Left ventricle myocardium inferior (tissue), 1 donor: ENCODE results near the gene CHAC1. TPM values are rescaled to one million over a fixed set of nuclear protein-coding genes. Genes with fewer than 3 reads are reported as not detected.

Experiments used
- DNase-seq: peaks from one replicate; pipeline ENCODE4 v3.0.0-alpha.2; 2020
- H3K27ac ChIP-seq: fragments of 200-600 bp; replicated peaks from 2 replicates; pipeline ENCODE4 v1.8.0; 2021
- H3K27me3 ChIP-seq: fragments of 200-600 bp; 2 replicates; pipeline ENCODE4 v1.8.0; 2021; ENCODE audit warnings: low read depth
- H3K36me3 ChIP-seq: fragments of 200-600 bp; 2 replicates; pipeline ENCODE4 v1.8.0; 2021
- H3K4me1 ChIP-seq: fragments of 200-600 bp; 2 replicates; pipeline ENCODE4 v1.8.0; 2021
- H3K4me3 ChIP-seq: fragments of 200-600 bp; 2 replicates; pipeline ENCODE4 v1.8.0; 2021; ENCODE audit warnings: mild to moderate bottlenecking, moderate library complexity
- H3K9me3 ChIP-seq: fragments of 200-600 bp; replicated peaks from 2 replicates; pipeline ENCODE4 v1.8.0; 2021
- CTCF ChIP-seq: fragments of 200-600 bp; IDR thresholded peaks from 2 replicates; pipeline ENCODE4 v1.8.0; 2021; ENCODE audit warnings: antibody characterized with exemption, mild to moderate bottlenecking, borderline replicate concordance
- intact Hi-C: fragments of 100-400 bp; cut with micrococcal nuclease; formaldehyde crosslinking; loops from one replicate; pipeline ENCODE4 v1.11.0; 2022
- total RNA-seq: library from RNA; stranded (reverse); fragmentation: NEBNext Ultra II Directional; extraction: Animal tissue kit (Norgen Biotek cat#: 25700); gene quantifications from one replicate; pipeline ENCODE4 v1.2.1, GENCODE V29; 2021
- donor health status: DM: no; HTN: yes; CAD: no; lungs with severe emphysema.

The CHAC1 gene
- total RNA-seq, 1 donor from 2014 or later = 1.3 TPM

GRCh38 chr15:40957041-40957555 is 3.8 kb downstream of the CHAC1 start:
- intact Hi-C loops = no loop called here
- H3K4me1 ChIP-seq = peaks cover 54% of the 10 kb centered on the region
- H3K4me3 ChIP-seq = no peak overlapping the region

GRCh38 chr15:40957581-40958051 is 4.3 kb downstream of the CHAC1 start:
- Histone ChIP-seq H3K27ac (peak overlapping the region; percentile 82), H3K4me3 (no peak overlapping the region), H3K4me1 (peaks cover 49% of the 10 kb centered on the region), H3K36me3 (no peaks in the 10 kb centered on the region), H3K27me3 (no peaks in the 10 kb centered on the region), H3K9me3 (no peaks in the 10 kb centered on the region)
- DNase-seq = peak; percentile 68
- intact Hi-C loops = no loop called here
- no peak for TF ChIP-seq CTCF

More at GRCh38 chr15:40957041-40957555, 3.8 kb downstream of the CHAC1 start:
- DNase-seq = no peak
- Histone ChIP-seq H3K36me3 (no peaks in the 10 kb centered on the region), H3K27ac (peak overlapping the region; percentile 82), H3K27me3 (no peaks in the 10 kb centered on the region), H3K9me3 (no peaks in the 10 kb centered on the region)
- TF ChIP-seq CTCF = no peak

GRCh38 chr15:40958146-40958545 is 4.9 kb downstream of the CHAC1 start:
- DNase-seq = no peak
- no peak for TF ChIP-seq CTCF
- intact Hi-C loops = no loop called here

GRCh38 chr15:40958723-40959122 is 5.5 kb downstream of the CHAC1 start:
- DNase-seq = no peak
- Histone ChIP-seq H3K4me1 (peaks cover 40% of the 10 kb centered on the region), H3K4me3 (no peak overlapping the region), H3K27ac (no peak overlapping the region), H3K9me3 (no peaks in the 10 kb centered on the region), H3K36me3 (no peaks in the 10 kb centered on the region), H3K27me3 (no peaks in the 10 kb centered on the region)
- no peak for TF ChIP-seq CTCF
- intact Hi-C loops = no loop called here

More at GRCh38 chr15:40958146-40958545, 4.9 kb downstream of the CHAC1 start:
- Histone ChIP-seq H3K4me3 (no peak overlapping the region), H3K4me1 (peaks cover 45% of the 10 kb centered on the region), H3K27ac (peak overlapping the region; percentile 82), H3K9me3 (no peaks in the 10 kb centered on the region), H3K27me3 (no peaks in the 10 kb centered on the region), H3K36me3 (no peaks in the 10 kb centered on the region)

- intact Hi-C loops = no loop called here
Observed at GRCh38 chr15:40959331-40960141, 6.3 kb downstream of the CHAC1 start.

More at GRCh38 chr15:40959331-40960141, 6.3 kb downstream of the CHAC1 start:
- Histone ChIP-seq H3K27ac (no peak overlapping the region), H3K9me3 (no peaks in the 10 kb centered on the region), H3K4me3 (no peak overlapping the region), H3K36me3 (no peaks in the 10 kb centered on the region), H3K27me3 (no peaks in the 10 kb centered on the region), H3K4me1 (peaks cover 35% of the 10 kb centered on the region)
- DNase-seq = no peak
- no peak for TF ChIP-seq CTCF
